GM19468 (cell line): Measurements from ENCODE around the gene SMIM30.
A peak's percentile ranks its signal among the peaks of the same experiment; 100 is the strongest.

Experiments
- ATAC-seq: cut with Tn5 transposase; IDR thresholded peaks from one replicate; pipeline ENCODE4 v1.9.1; 2021; ENCODE audit warnings: mild to moderate bottlenecking, moderate library complexity, moderate number of reproducible peaks; ENCODE audit not compliant: unreplicated experiment; ENCODE audit errors: extremely low read depth

The SMIM30 gene

GRCh38 chr7:113113912-113114311 is 4.4 kb downstream of the SMIM30 start:
- peak; percentile 21 for ATAC-seq

- no peak for ATAC-seq
These were observed 8.6 kb downstream of the SMIM30 start for GRCh38 chr7:113109718-113110117.

- ATAC-seq = no peak
These were observed 18.2 kb downstream of the SMIM30 start for GRCh38 chr7:113100121-113100603.

- no peak for ATAC-seq
These were observed 19.0 kb downstream of the SMIM30 start for GRCh38 chr7:113099284-113099919.

GRCh38 chr7:113094517-113095249 is 23.7 kb downstream of the SMIM30 start:
- ATAC-seq = no peak

GRCh38 chr7:113093561-113093960 is 24.8 kb downstream of the SMIM30 start:
- no peak for ATAC-seq

- ATAC-seq = no peak
These were observed 25.6 kb downstream of the SMIM30 start for GRCh38 chr7:113092762-113093161.

GRCh38 chr7:113087071-113087998 is 31.0 kb downstream of the SMIM30 start:
- peak; percentile 32 for ATAC-seq

GRCh38 chr7:113086431-113086888 is 31.9 kb downstream of the SMIM30 start, which contains the start of gene GPR85:
TSS of gene GPR85 (minus strand) at chr7:113086827. CDS start at chr7:113084721, 2,106 bp downstream.
- no peak for ATAC-seq

GRCh38 chr7:113085781-113086390 is 32.5 kb downstream of the SMIM30 start:
- no peak for ATAC-seq

- ATAC-seq = no peak
These were observed 33.7 kb downstream of the SMIM30 start for GRCh38 chr7:113084496-113085172.

GRCh38 chr7:113083816-113084495 is 34.4 kb downstream of the SMIM30 start:
- no peak for ATAC-seq

- peak; percentile 35 for ATAC-seq
These were observed 35.1 kb downstream of the SMIM30 start for GRCh38 chr7:113083132-113083815.

GRCh38 chr7:113078331-113078730 is 40.0 kb downstream of the SMIM30 start:
- no peak for ATAC-seq

GRCh38 chr7:113076703-113077102 is 41.7 kb downstream of the SMIM30 start:
- no peak for ATAC-seq

- peak; percentile 56 for ATAC-seq
These were observed 46.9 kb downstream of the SMIM30 start for GRCh38 chr7:113071465-113071864.
